K562 (cell line): ENCODE results near the gene POLA1. TPM values are rescaled to one million over a fixed set of nuclear protein-coding genes. Genes with fewer than 3 reads are reported as not detected.
A peak's percentile ranks its signal among the peaks of the same experiment; 100 is the strongest.

Source experiments
- ELK3 ChIP-seq: fragments of 450-650 bp; formaldehyde crosslinking; IDR thresholded peaks from 2 replicates; pipeline ENCODE4 v1.4.0; 2020; ENCODE audit warnings: mild to moderate bottlenecking
- ESRRA ChIP-seq: fragments of 450-650 bp; IDR thresholded peaks from 2 replicates; pipeline ENCODE4 v1.6.1; 2014; ENCODE audit warnings: low read depth, mild to moderate bottlenecking, moderate library complexity, borderline replicate concordance
- FOXA1 ChIP-seq: fragments of 450-650 bp; IDR thresholded peaks from 2 replicates; pipeline ENCODE4 v1.6.1; 2016; ENCODE audit warnings: mild to moderate bottlenecking, borderline replicate concordance
- FOXO4 ChIP-seq: fragments of 450-650 bp; formaldehyde crosslinking; IDR thresholded peaks from 2 replicates; pipeline ENCODE4 v1.4.0; 2020; ENCODE audit warnings: mild to moderate bottlenecking, moderate library complexity
- HMG20A ChIP-seq: fragments of 450-650 bp; formaldehyde crosslinking; conservative IDR thresholded peaks from 2 replicates; pipeline ENCODE4 v1.4.0; 2020; ENCODE audit warnings: mild to moderate bottlenecking, mixed read lengths
- HNRNPH1 ChIP-seq: fragments of 200-400 bp; formaldehyde crosslinking; optimal IDR thresholded peaks from 2 replicates; pipeline ENCODE3; 2017; ENCODE audit warnings: low read depth, mild to moderate bottlenecking, low read length, moderate library complexity
- ID3 ChIP-seq, 2 experiments: fragments of 250-450 bp in 1 of 2; fragments of 450-650 bp in 1 of 2; sonication (Bioruptor Pico) in 1 of 2; IDR thresholded peaks; 2 replicates each; pipeline versions ENCODE4 v1.6.1 to v1.8.0; 2016 to 2021; ENCODE audit warnings: mild to moderate bottlenecking in 2 of 2, moderate library complexity in 2 of 2, missing compliant biosample characterization in 1 of 2, missing genetic modification characterization in 1 of 2
- IFI16 ChIP-seq: fragments of 250-450 bp; sonication (Bioruptor Pico); IDR thresholded peaks from 2 replicates; pipeline ENCODE4 v2.1.2; 2022; ENCODE audit warnings: mild to moderate bottlenecking, inconsistent platforms
- ILF3 ChIP-seq: fragments of 450-650 bp; IDR thresholded peaks from 2 replicates; pipeline ENCODE4 v1.6.1; 2018; ENCODE audit warnings: antibody characterized with exemption, mild to moderate bottlenecking, moderate library complexity, borderline replicate concordance
- JUND ChIP-seq, 2 experiments: IDR thresholded peaks; 2 replicates in 1 of 2; 3 replicates in 1 of 2; pipeline ENCODE4 v1.6.1; 2011; ENCODE audit warnings: borderline replicate concordance in 2 of 2, low read depth in 2 of 2, low read length in 2 of 2, improper control_type of control experiment in 1 of 2, missing biosample characterization in 1 of 2, missing genetic modification characterization in 1 of 2, missing genetic modification reagents in 1 of 2
- NFIC ChIP-seq: fragments of 450-650 bp; IDR thresholded peaks from 2 replicates; pipeline ENCODE4 v1.6.1; 2017; ENCODE audit warnings: mild to moderate bottlenecking, inconsistent platforms
- NR4A1 ChIP-seq, 2 experiments: fragments of 250-450 bp in 1 of 2; fragments of 450-650 bp in 1 of 2; sonication (Bioruptor Pico) in 1 of 2; IDR thresholded peaks; 2 replicates each; pipeline versions ENCODE4 v1.4.0 to v1.6.1; 2016 to 2020; ENCODE audit warnings: mild to moderate bottlenecking in 2 of 2, missing compliant biosample characterization in 1 of 2, missing genetic modification characterization in 1 of 2, moderate library complexity in 1 of 2
- POLR2AphosphoS2 ChIP-seq: IDR thresholded peaks from 2 replicates; pipeline ENCODE4 v1.6.1; 2012; ENCODE audit warnings: low read length, improper control_type of control experiment
- STAT5A ChIP-seq: IDR thresholded peaks from 2 replicates; pipeline ENCODE4 v1.6.1; 2012; ENCODE audit warnings: low read length, inconsistent platforms, borderline replicate concordance
- TAL1 ChIP-seq: fragments of 450-650 bp; IDR thresholded peaks from 2 replicates; pipeline ENCODE4 v1.6.1; 2016; ENCODE audit warnings: mild to moderate bottlenecking
- TCF3 ChIP-seq: sonication (generic); formaldehyde crosslinking; IDR thresholded peaks from 2 replicates; pipeline ENCODE4 v1.4.0; 2020; ENCODE audit warnings: mild to moderate bottlenecking, missing genetic modification reagents
- TSC22D4 ChIP-seq: fragments of 450-650 bp; IDR thresholded peaks from 2 replicates; pipeline ENCODE4 v1.6.1; 2016; ENCODE audit warnings: missing genetic modification characterization, missing biosample characterization, control low read depth
- ZNF121 ChIP-seq: sonication (generic); formaldehyde crosslinking; conservative IDR thresholded peaks from 2 replicates; pipeline ENCODE4 v1.8.0; 2022; ENCODE audit warnings: missing genetic modification reagents
- ZZZ3 ChIP-seq: fragments of 450-650 bp; IDR thresholded peaks from 2 replicates; pipeline ENCODE4 v1.6.1; 2016; ENCODE audit warnings: antibody characterized with exemption, mild to moderate bottlenecking, moderate library complexity
- polyA plus RNA-seq, 8 experiments: library from polyadenylated mRNA; depleted of rRNA in 4 of 8; stranded (reverse) in 5 of 8; unstranded in 3 of 8; fragments of >200 nt; fragmentation: Nextera tagmentation in 2 of 8; fragmentation: Illumina TruSeq in 1 of 8; extraction: Ambion mirVana in 2 of 8; extraction: Trizol in 1 of 8; gene quantifications; 2 replicates each; pipeline versions ENCODE4 v1.2.1 to v1.2.3, GENCODE V29; 2011 to 2014; ENCODE audit warnings: inconsistent platforms in 1 of 8, missing spikeins in 1 of 8
- total RNA-seq, 7 experiments: library from RNA; depleted of rRNA in 6 of 7; stranded (reverse); fragments of >200 nt in 6 of 7; fragmentation: Illumina TruSeq in 2 of 7; extraction: Trizol in 2 of 7; gene quantifications; 2 replicates each; pipeline versions ENCODE4 v1.2.1 to v1.2.3, GENCODE V29; 2011 to 2021; ENCODE audit warnings: low replicate concordance in 1 of 7
- TF ChIP-seq, protein P1 (sequence below), 2 experiments: IDR thresholded peaks; 2 replicates each; pipeline ENCODE4 v1.6.1; 2012; ENCODE audit warnings: improper control_type of control experiment in 2 of 2, low read depth in 2 of 2, low read length in 2 of 2, borderline replicate concordance in 1 of 2
- TF ChIP-seq, protein P2 (sequence below), 2 experiments: fragments of 450-650 bp in 1 of 2; sonication (generic) in 1 of 2; formaldehyde crosslinking in 1 of 2; IDR thresholded peaks in 1 of 2; conservative IDR thresholded peaks in 1 of 2; 2 replicates each; pipeline versions ENCODE4 v1.6.1 to v1.8.1; 2016 to 2023; ENCODE audit warnings: mild to moderate bottlenecking in 2 of 2, moderate library complexity in 2 of 2, inconsistent platforms in 1 of 2, missing genetic modification reagents in 1 of 2

Gene POLA1
- total and polyA plus RNA-seq, 9 of the 15 experiments (the other 6 are each of a cell fraction or from before 2014, with no cell fraction given), result 8.6 to 48.4 (median 27.4) TPM

- no peak for TF ChIP-seq IFI16 (CRISPR knock-in tag)
- peak; percentile 49 for TF ChIP-seq TCF3 (CRISPR knock-in tag)
- TF ChIP-seq FOXO4 (CRISPR knock-in tag), result no peak
- TF ChIP-seq HNRNPH1, result no peak
- peak; percentile 33; the same call in 1 of the 2 replicates for TF ChIP-seq TAL1
- peak; percentile 64 for TF ChIP-seq ESRRA
- no peak for TF ChIP-seq ELK3 (CRISPR knock-in tag)
- TF ChIP-seq NR4A1 (CRISPR knock-in tag; IDR thresholded peaks at IDR 0.05), result no peak
- TF ChIP-seq NR4A1 (tag; IDR thresholded peaks at IDR 0.05), result no peak
- no peak for TF ChIP-seq ILF3
- TF ChIP-seq ID3 (CRISPR knock-in tag; IDR thresholded peaks at IDR 0.05), result no peak
- TF ChIP-seq ID3 (tag; IDR thresholded peaks at IDR 0.05), result no peak
- TF ChIP-seq ZZZ3, result no peak
- TF ChIP-seq FOXA1, result no peak
- no peak for TF ChIP-seq ZNF121 (CRISPR knock-in tag)
- TF ChIP-seq JUND (IDR thresholded peaks at IDR 0.05; ENCODE audit: borderline replicate concordance, low read depth, low read length), result no peak
- TF ChIP-seq JUND (tag; IDR thresholded peaks at IDR 0.05; ENCODE audit: borderline replicate concordance, low read depth, low read length), result no peak
- TF ChIP-seq, protein P1, sequence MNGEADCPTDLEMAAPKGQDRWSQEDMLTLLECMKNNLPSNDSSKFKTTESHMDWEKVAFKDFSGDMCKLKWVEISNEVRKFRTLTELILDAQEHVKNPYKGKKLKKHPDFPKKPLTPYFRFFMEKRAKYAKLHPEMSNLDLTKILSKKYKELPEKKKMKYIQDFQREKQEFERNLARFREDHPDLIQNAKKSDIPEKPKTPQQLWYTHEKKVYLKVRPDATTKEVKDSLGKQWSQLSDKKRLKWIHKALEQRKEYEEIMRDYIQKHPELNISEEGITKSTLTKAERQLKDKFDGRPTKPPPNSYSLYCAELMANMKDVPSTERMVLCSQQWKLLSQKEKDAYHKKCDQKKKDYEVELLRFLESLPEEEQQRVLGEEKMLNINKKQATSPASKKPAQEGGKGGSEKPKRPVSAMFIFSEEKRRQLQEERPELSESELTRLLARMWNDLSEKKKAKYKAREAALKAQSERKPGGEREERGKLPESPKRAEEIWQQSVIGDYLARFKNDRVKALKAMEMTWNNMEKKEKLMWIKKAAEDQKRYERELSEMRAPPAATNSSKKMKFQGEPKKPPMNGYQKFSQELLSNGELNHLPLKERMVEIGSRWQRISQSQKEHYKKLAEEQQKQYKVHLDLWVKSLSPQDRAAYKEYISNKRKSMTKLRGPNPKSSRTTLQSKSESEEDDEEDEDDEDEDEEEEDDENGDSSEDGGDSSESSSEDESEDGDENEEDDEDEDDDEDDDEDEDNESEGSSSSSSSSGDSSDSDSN (IDR thresholded peaks at IDR 0.05; ENCODE audit: borderline replicate concordance in 1 of 2, low read depth in 2 of 2, low read length in 2 of 2), result no peak
- TF ChIP-seq NFIC, result no peak
- TF ChIP-seq, protein P2, sequence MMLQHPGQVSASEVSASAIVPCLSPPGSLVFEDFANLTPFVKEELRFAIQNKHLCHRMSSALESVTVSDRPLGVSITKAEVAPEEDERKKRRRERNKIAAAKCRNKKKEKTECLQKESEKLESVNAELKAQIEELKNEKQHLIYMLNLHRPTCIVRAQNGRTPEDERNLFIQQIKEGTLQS (IDR thresholded peaks at IDR 0.05), result no peak
- TF ChIP-seq, protein P2 (CRISPR knock-in tag; conservative IDR thresholded peaks at IDR 0.05), result no peak
- no peak for TF ChIP-seq POLR2AphosphoS2
- no peak for TF ChIP-seq HMG20A
- no peak for TF ChIP-seq TSC22D4 (tag)
- TF ChIP-seq STAT5A, result no peak
Measured at GRCh38 chrX:24662352-24662751, 31.4 kb upstream of the POLA1 start (continued).
